ENCODE data around the gene PAX2. TPM values are rescaled to one million over a fixed set of nuclear protein-coding genes. Genes with fewer than 3 reads are reported as not detected.

PAX2 gene
- total and polyA plus RNA-seq, 2 of the 8 experiments (the other 6 are each of a cell fraction or from before 2014, with no cell fraction given) = 0.02 TPM; not detected in 1

- Histone ChIP-seq H3K4me3 (ENCODE audit: extremely low read depth in 1 of 4, insufficient read depth in 2 of 4, low read depth in 3 of 4, low read length in 4 of 4) (peak overlapping the region in 1 of 4 experiments; percentile 37; a peak in 4 of 8 replicates), H3K56ac (replicated peaks; ENCODE audit: insufficient read length, low read depth, low read length) (no peak overlapping the region), H4K5ac (ENCODE audit: insufficient read length, low read depth, low read length) (no peak overlapping the region), H3K4me2 (ENCODE audit: insufficient read depth in 1 of 2, low read depth in 2 of 2, low read length in 2 of 2) (peak overlapping the region; percentile 45 to 58), H3K14ac (ENCODE audit: insufficient read length) (no peak overlapping the region), H3K9me3 (ENCODE audit: insufficient read depth in 2 of 2, low read depth in 1 of 2, low read length in 1 of 2) (no peaks in the 10 kb centered on the region), H3K4me1 (replicated peaks in 1 of 4; ENCODE audit: control insufficient read depth in 3 of 4, insufficient read depth in 4 of 4, low read length in 3 of 4) (peaks cover 0 to 30% (median 24%) of the 10 kb centered on the region in 4 experiments; a peak in 6 of 7 replicates), H4K20me1 (replicated peaks in 1 of 2; ENCODE audit: control insufficient read depth in 1 of 2, insufficient read depth in 2 of 2, low read length in 2 of 2) (peaks cover 18 to 27% of the 10 kb centered on the region in 2 experiments), H2BK12ac (ENCODE audit: low read depth, low read length) (peak overlapping the region; percentile 75; the same call in 1 of the 2 replicates), H3K4ac (replicated peaks; ENCODE audit: insufficient read length, low read depth, low read length) (no peak overlapping the region), H3K23ac (ENCODE audit: insufficient read length) (no peak overlapping the region), H2BK20ac (ENCODE audit: low read length) (peak overlapping the region; percentile 86; the same call in 1 of the 2 replicates), H4K8ac (ENCODE audit: extremely low read depth, insufficient read depth, low read length) (no peak overlapping the region), H4K91ac (replicated peaks; ENCODE audit: insufficient read length, low read length) (no peak overlapping the region), H3K27ac (ENCODE audit: low read depth, low read length) (no peak overlapping the region), H3K79me1 (ENCODE audit: low read depth, low read length) (no peaks in the 10 kb centered on the region), H3K27me3 (replicated peaks in 1 of 4; ENCODE audit: control insufficient read depth in 3 of 4, extremely low read depth in 1 of 4, insufficient read depth in 3 of 4, low read length in 3 of 4) (peaks cover 92 to 100% (median 100%) of the 10 kb centered on the region in 4 experiments), H3K79me2 (ENCODE audit: control insufficient read depth in 1 of 2, insufficient read depth in 2 of 2, low read length in 2 of 2) (no peaks in the 10 kb centered on the region), H3K23me2 (ENCODE audit: low read depth, low read length) (peaks cover 11% of the 10 kb centered on the region; the same call in 1 of the 2 replicates), H2BK120ac (replicated peaks; ENCODE audit: low read depth, low read length) (no peak overlapping the region), H3K18ac (ENCODE audit: extremely low read depth, low read length) (peak overlapping the region; percentile 48), H2AFZ (ENCODE audit: low read length) (no peak overlapping the region), H2AK5ac (ENCODE audit: low read depth, low read length) (0 out of 2 replicates have a peak overlapping the region, but pooled peaks have one; percentile 75), H3K36me3 (ENCODE audit: control insufficient read depth in 2 of 4, insufficient read depth in 4 of 4, low read length in 3 of 4) (peaks cover 0 to 9% (median 0%) of the 10 kb centered on the region in 4 experiments; a peak in 1 of 8 replicates), H2BK5ac (ENCODE audit: low read depth, low read length) (peak overlapping the region; percentile 44; the same call in 1 of the 2 replicates), H3K9ac (replicated peaks in 1 of 4; ENCODE audit: extremely low read depth in 1 of 4, low read depth in 3 of 4, low read length in 3 of 4) (no peak overlapping the region), H2BK15ac (ENCODE audit: low read length) (0 out of 2 replicates have a peak overlapping the region, but pooled peaks have one; percentile 46)
- POLR2A ChIA-PET (ENCODE audit: partially characterized antibody) = interaction anchor here (0.8 to 2.8 kb wide), 3 partner anchors 10 to 312 kb away, joined by 3 to 7 read pairs (median 3); no protein-coding TSS in a partner anchor
- DNase-seq (ENCODE audit: low read depth in 1 of 2, low spot score in 2 of 2) (peak in 1 of 2 experiments; percentile 82), FAIRE-seq (no peak)
- 2% methylated on average over 38 of the region's 51 CpGs; no CpG with 5 or more reads in 1 of the 2 experiments for WGBS, 2 experiments (ENCODE audit: extremely low coverage in 1 of 2, insufficient coverage in 1 of 2, insufficient read length in 1 of 2, insufficient replicate concordance in 2 of 2, low coverage in 1 of 2, low lambda C conversion rate in 2 of 2, missing lambda C conversion rate in 1 of 2)
- CTCF ChIA-PET (ENCODE audit: partially characterized antibody) = interaction anchor here (0.5 to 3.8 kb wide), 11 partner anchors 11 to 394 kb away, joined by 3 to 16 read pairs (median 3); partner anchors contain the start of gene TLX1
- TF ChIP-seq SIN3A (conservative IDR thresholded peaks at IDR 0.05 in 1 of 2, IDR thresholded peaks at IDR 0.05 in 1 of 2; ENCODE audit: low read depth in 1 of 2, low read length in 2 of 2) (no peak), MAX (IDR thresholded peaks at IDR 0.05) (peak; percentile 76), EGR1 (IDR thresholded peaks at IDR 0.05; ENCODE audit: borderline replicate concordance, low read depth, low read length) (peak; percentile 7; the same call in 1 of the 2 replicates), MAFK (IDR thresholded peaks at IDR 0.05; ENCODE audit: low read depth, low read length) (no peak), EZH2 (IDR thresholded peaks at IDR 0.05; ENCODE audit: low read depth, low read length, severe bottlenecking) (peak; percentile 64), E2F6 (IDR thresholded peaks at IDR 0.05) (peak; percentile 91), JUN (IDR thresholded peaks at IDR 0.05; ENCODE audit: low read depth, low read length) (no peak), KDM4A (IDR thresholded peaks at IDR 0.05; ENCODE audit: low read depth, low read length, severe bottlenecking) (peak; percentile 7), SP1 (IDR thresholded peaks at IDR 0.05; ENCODE audit: low read depth, low read length) (peak; percentile 55; the same call in 1 of the 2 replicates), SUZ12 (IDR thresholded peaks at IDR 0.05; ENCODE audit: low read length) (peak; percentile 78)
Measured at GRCh38 chr10:100737355-100738054, 7.9 kb upstream of the PAX2 start.

Measured in H1 (cell line).